Neutrophil (primary cell): Measurements from ENCODE around the gene RAX2.

Experiments used
- H3K27ac ChIP-seq: fragments of 200-600 bp; sonication (generic); 2 replicates; pipeline ENCODE4 v1.5.1; 2016; ENCODE audit warnings: mild to moderate bottlenecking, moderate library complexity
- H3K27me3 ChIP-seq: fragments of 200-600 bp; sonication (generic); 2 replicates; pipeline ENCODE4 v1.6.0; 2016; ENCODE audit warnings: mild to moderate bottlenecking
- H3K36me3 ChIP-seq: fragments of 200-600 bp; sonication (generic); 2 replicates; pipeline ENCODE4 v1.5.1; 2017
- H3K4me1 ChIP-seq, 2 experiments: fragments of 200-600 bp in 1 of 2; sonication (generic) in 1 of 2; 1 replicate in 1 of 2; 2 replicates in 1 of 2; pipeline versions ENCODE4 v1.5.1 to v1.6.1; 2013 to 2016; ENCODE audit warnings: low read depth in 1 of 2, low read length in 1 of 2, mild to moderate bottlenecking in 1 of 2, moderate library complexity in 1 of 2; ENCODE audit not compliant: control insufficient read depth in 1 of 2, insufficient read depth in 1 of 2
- H3K4me3 ChIP-seq, 2 experiments: fragments of 200-600 bp in 1 of 2; sonication (generic) in 1 of 2; 1 replicate in 1 of 2; 2 replicates in 1 of 2; pipeline ENCODE4 v1.5.1; 2013 to 2016; ENCODE audit warnings: low read depth in 1 of 2, low read length in 1 of 2, mild to moderate bottlenecking in 1 of 2, moderate library complexity in 1 of 2
- H3K9me3 ChIP-seq: fragments of 200-600 bp; sonication (generic); 2 replicates; pipeline ENCODE4 v1.5.1; 2016
- TF ChIP-seq, protein P1 (sequence below): fragments of 200-600 bp; sonication (generic); IDR thresholded peaks from 2 replicates; pipeline ENCODE4 v1.5.1; 2016; ENCODE audit warnings: antibody characterized with exemption

RAX2 gene

DNA sequence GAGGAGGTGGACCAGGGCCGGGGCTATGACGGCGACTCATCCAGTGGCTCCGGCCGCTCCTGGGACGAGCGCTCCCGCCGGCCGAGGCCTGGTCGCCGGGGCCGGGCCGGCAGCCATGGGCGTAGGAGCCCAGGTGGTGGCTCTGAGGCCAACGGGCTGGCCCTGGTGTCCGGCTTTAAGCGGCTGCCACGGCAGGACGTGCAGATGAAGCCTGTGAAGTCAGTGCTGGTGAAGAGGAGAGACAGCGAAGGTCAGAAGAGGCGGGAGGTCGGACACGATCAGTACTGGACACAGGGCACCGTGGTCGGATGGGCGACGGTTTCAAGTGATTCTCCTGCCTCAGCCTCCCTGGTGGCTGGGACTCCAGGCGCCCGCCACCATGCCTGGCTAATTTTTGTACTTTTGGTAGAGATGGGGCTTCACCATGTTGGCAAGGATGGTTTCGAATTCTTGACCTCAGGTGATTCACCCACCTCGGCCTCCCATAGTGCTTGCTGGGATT is 41.5 kb downstream of the RAX2 start:
- H3K4me3 ChIP-seq: no peak overlapping the region
- no peaks in the 10 kb centered on the region for H3K9me3 ChIP-seq
- H3K4me1 ChIP-seq: no peaks in the 10 kb centered on the region
- H3K27me3 ChIP-seq: peaks cover 14% of the 10 kb centered on the region
- H3K36me3 ChIP-seq: no peaks in the 10 kb centered on the region
- no peak overlapping the region for H3K27ac ChIP-seq
- TF ChIP-seq, protein P1, sequence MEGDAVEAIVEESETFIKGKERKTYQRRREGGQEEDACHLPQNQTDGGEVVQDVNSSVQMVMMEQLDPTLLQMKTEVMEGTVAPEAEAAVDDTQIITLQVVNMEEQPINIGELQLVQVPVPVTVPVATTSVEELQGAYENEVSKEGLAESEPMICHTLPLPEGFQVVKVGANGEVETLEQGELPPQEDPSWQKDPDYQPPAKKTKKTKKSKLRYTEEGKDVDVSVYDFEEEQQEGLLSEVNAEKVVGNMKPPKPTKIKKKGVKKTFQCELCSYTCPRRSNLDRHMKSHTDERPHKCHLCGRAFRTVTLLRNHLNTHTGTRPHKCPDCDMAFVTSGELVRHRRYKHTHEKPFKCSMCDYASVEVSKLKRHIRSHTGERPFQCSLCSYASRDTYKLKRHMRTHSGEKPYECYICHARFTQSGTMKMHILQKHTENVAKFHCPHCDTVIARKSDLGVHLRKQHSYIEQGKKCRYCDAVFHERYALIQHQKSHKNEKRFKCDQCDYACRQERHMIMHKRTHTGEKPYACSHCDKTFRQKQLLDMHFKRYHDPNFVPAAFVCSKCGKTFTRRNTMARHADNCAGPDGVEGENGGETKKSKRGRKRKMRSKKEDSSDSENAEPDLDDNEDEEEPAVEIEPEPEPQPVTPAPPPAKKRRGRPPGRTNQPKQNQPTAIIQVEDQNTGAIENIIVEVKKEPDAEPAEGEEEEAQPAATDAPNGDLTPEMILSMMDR: no peak

DNA sequence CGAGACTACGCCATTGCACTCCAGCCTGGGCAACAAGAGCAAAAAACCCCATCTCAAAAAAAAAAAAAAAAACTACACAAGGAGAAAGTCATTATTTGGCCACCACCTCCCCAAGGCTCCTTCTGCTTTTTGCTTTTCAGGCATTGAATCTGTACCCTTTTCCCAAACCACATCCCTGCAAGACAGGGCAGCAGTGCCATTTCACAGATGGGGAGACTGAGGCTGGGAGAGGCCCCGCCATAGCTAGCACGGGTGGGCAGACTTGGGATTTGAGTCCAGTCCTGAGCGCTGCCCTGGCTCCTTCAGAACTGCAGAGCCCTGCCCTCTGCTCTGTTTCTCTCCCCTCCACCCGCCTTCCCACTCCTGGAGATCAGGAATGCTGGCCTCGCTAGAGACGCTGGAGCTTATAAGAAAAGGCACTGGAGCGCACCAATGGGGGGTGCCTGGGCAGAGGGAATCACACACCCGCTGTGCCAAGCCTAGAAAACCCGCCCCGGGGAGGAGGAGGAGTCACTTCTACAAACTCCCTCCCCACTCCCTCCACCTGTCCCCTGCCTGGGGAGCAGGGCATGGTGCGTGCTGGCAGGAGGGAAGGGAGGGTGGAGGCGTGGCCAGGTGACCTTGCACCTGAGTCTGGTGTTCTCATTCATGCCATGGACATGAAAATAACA is 46.3 kb downstream of the RAX2 start:
- TF ChIP-seq, protein P1: no peak
- H3K36me3 ChIP-seq: no peaks in the 10 kb centered on the region

DNA sequence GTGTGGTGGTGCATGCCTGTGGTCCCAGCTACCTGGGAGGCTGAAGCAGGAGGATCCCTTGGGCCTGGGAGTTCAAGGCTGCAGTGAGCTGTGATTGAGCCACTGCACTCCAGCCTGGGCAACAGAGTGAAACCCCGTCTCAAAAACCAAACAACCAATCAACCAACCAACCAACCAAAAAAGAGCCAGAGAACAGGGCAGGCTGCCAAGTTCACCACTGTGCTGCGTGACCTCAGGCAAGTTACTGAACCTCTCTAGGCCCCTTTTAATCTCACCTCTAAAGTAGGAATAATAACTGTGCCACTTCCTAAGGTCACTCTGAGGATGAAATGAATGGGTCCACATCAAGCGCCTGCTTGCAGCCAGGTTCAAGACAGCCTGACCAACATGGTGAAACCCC is 46.9 kb downstream of the RAX2 start:
- no peaks in the 10 kb centered on the region for H3K4me1 ChIP-seq
- H3K27me3 ChIP-seq: peaks cover 63% of the 10 kb centered on the region
- H3K27ac ChIP-seq: no peak overlapping the region
- no peaks in the 10 kb centered on the region for H3K9me3 ChIP-seq
- no peak overlapping the region for H3K4me3 ChIP-seq
- TF ChIP-seq, protein P1: no peak
- H3K36me3 ChIP-seq: no peaks in the 10 kb centered on the region

More for the DNA sequence above, 46.3 kb downstream of the RAX2 start:
- Histone ChIP-seq H3K27me3 (peaks cover 56% of the 10 kb centered on the region), H3K9me3 (no peaks in the 10 kb centered on the region), H3K4me3 (no peak overlapping the region), H3K27ac (no peak overlapping the region), H3K4me1 (no peaks in the 10 kb centered on the region)

DNA sequence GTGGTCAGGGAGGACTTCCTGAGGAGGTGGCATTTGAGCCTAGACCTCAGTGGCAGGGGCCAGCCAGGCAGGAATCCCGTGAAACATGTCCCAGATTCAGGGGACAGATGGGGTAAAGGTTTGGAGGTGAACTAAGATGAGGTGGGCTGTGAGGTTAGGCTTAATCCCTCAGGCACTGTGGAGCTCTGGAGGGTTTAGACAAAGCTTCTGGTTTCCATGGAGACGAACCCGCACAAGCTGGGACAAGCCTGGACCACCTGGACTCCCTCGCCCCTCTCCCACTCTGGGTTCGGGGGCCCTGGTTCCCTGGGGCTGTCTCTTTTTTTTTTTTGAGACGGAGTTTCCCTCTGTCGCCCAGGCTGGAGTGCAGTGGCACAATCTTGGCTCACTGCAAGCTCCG is 48.1 kb downstream of the RAX2 start:
- Histone ChIP-seq H3K9me3 (no peaks in the 10 kb centered on the region), H3K36me3 (no peaks in the 10 kb centered on the region), H3K27me3 (peaks cover 75% of the 10 kb centered on the region), H3K4me1 (no peaks in the 10 kb centered on the region), H3K27ac (no peak overlapping the region), H3K4me3 (no peak overlapping the region)
- TF ChIP-seq, protein P1: no peak

DNA sequence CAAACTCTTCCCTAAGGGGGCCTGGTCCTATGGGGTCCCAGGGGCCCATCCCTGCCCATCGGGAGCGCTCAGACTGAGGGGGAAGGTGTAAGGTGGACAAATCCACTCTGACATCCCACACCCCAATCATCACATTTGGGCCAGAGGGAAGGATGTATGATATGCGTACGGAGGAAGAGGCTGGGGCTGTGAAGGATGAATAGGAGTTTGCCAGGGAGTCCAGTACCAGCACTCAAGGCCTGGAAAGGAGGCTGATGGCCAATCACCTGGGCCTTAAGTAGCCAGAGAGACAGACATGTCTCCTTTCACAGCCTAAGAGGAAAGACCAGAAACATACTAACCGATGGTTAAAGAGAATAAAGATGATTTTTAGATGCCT is 48.9 kb downstream of the RAX2 start:
- Histone ChIP-seq H3K36me3 (no peaks in the 10 kb centered on the region), H3K9me3 (no peaks in the 10 kb centered on the region), H3K27ac (no peak overlapping the region), H3K4me1 (no peaks in the 10 kb centered on the region), H3K4me3 (no peak overlapping the region), H3K27me3 (peaks cover 80% of the 10 kb centered on the region)
- TF ChIP-seq, protein P1: no peak
